Thoracic aorta (tissue), 2 donors: ENCODE data around the gene EBF3. TPM values are rescaled to one million over a fixed set of nuclear protein-coding genes. Genes with fewer than 3 reads are reported as not detected.
A peak's percentile ranks its signal among the peaks of the same experiment; 100 is the strongest.

ENCODE experiments used
- ATAC-seq: fragments of 150-250 bp; one replicate; pipeline ENCODE4 v1.8.0; 2017; ENCODE audit warnings: low read depth; ENCODE audit not compliant: insufficient number of reproducible peaks, low FRiP score
- DNase-seq: peaks from one replicate; pipeline ENCODE4 v3.0.0-alpha.2; 2020; ENCODE audit warnings: low spot score
- H3K27ac ChIP-seq, 2 donors: fragments of 200-600 bp; sonication (generic); 1 replicate in 1 of 2; 2 replicates in 1 of 2; pipeline ENCODE4 v1.5.1; 2016; ENCODE audit warnings: mild to moderate bottlenecking in 2 of 2, moderate library complexity in 2 of 2
- H3K27me3 ChIP-seq: fragments of 200-600 bp; sonication (generic); replicated peaks from 2 replicates; pipeline ENCODE4 v1.6.0; 2016; ENCODE audit warnings: mild to moderate bottlenecking; ENCODE audit not compliant: insufficient read depth
- H3K36me3 ChIP-seq: fragments of 200-600 bp; sonication (generic); one replicate; pipeline ENCODE4 v1.5.1; 2016
- H3K4me1 ChIP-seq, 2 donors: fragments of 200-600 bp; sonication (generic); 1 replicate in 1 of 2; 2 replicates in 1 of 2; pipeline versions ENCODE4 v1.5.1 to v1.6.0; 2016; ENCODE audit warnings: low read depth in 2 of 2, mild to moderate bottlenecking in 1 of 2; ENCODE audit not compliant: control insufficient read depth in 1 of 2
- H3K4me3 ChIP-seq: fragments of 200-600 bp; sonication (generic); 2 replicates; pipeline ENCODE4 v1.5.1; 2016; ENCODE audit warnings: mild to moderate bottlenecking
- H3K9me3 ChIP-seq: fragments of 200-600 bp; sonication (generic); 2 replicates; pipeline ENCODE4 v1.5.1; 2016
- CTCF ChIP-seq: fragments of 200-600 bp; sonication (generic); IDR thresholded peaks from one replicate; pipeline ENCODE4 v1.5.1; 2019; ENCODE audit warnings: antibody characterized with exemption
- total RNA-seq, 2 donors: library from RNA; depleted of rRNA; stranded (reverse); fragments of >200 nt; gene quantifications; one replicate each; pipeline versions ENCODE4 v1.1.0 to v1.2.3, GENCODE V29; 2016

EBF3 gene
- total RNA-seq, 2 donors from 2014 or later, result 3.6 to 4.6 TPM

- TF ChIP-seq CTCF, result no peak
- Histone ChIP-seq H3K27ac (no peak overlapping the region), H3K9me3 (no peaks in the 10 kb centered on the region), H3K27me3 (peaks cover 24% of the 10 kb centered on the region), H3K36me3 (no peaks in the 10 kb centered on the region), H3K4me3 (peak overlapping the region; percentile 56), H3K4me1 (peaks cover 4 to 53% of the 10 kb centered on the region in 2 donors)
- DNase-seq (no peak), ATAC-seq (no peak)
Measured at GRCh38 chr10:129971381-129972144, 7.5 kb upstream of the EBF3 start.

- H3K9me3 ChIP-seq, result no peaks in the 10 kb centered on the region
- no peak for DNase-seq
- TF ChIP-seq CTCF, result no peak
- H3K36me3 ChIP-seq, result no peaks in the 10 kb centered on the region
- H3K27ac ChIP-seq, result no peak overlapping the region
- no peak for ATAC-seq
- H3K27me3 ChIP-seq, result peaks cover 26% of the 10 kb centered on the region
- peak overlapping the region; percentile 56 for H3K4me3 ChIP-seq
- peaks cover 4 to 53% of the 10 kb centered on the region in 2 donors for H3K4me1 ChIP-seq
Measured at GRCh38 chr10:129970465-129971364, 6.6 kb upstream of the EBF3 start.

GRCh38 chr10:129969911-129970464, 5.9 kb upstream of the EBF3 start:
- Histone ChIP-seq H3K27ac (no peak overlapping the region), H3K36me3 (no peaks in the 10 kb centered on the region), H3K27me3 (peaks cover 34% of the 10 kb centered on the region), H3K4me1 (peaks cover 6 to 58% of the 10 kb centered on the region in 2 donors), H3K9me3 (no peaks in the 10 kb centered on the region), H3K4me3 (no peak overlapping the region)
- DNase-seq (no peak), ATAC-seq (no peak)
- no peak for TF ChIP-seq CTCF

- H3K4me3 ChIP-seq, result peak overlapping the region; percentile 12
- H3K27ac ChIP-seq, result no peak overlapping the region
- TF ChIP-seq CTCF, result no peak
- H3K27me3 ChIP-seq, result peaks cover 36% of the 10 kb centered on the region
- H3K36me3 ChIP-seq, result no peaks in the 10 kb centered on the region
- H3K4me1 ChIP-seq, result peaks cover 13 to 64% of the 10 kb centered on the region in 2 donors
- no peaks in the 10 kb centered on the region for H3K9me3 ChIP-seq
- ATAC-seq (no peak), DNase-seq (no peak)
Measured at GRCh38 chr10:129969184-129969910, 5.3 kb upstream of the EBF3 start.
